GM23338 (cell line): ENCODE data around the gene CUX1. TPM values are rescaled to one million over a fixed set of nuclear protein-coding genes. Genes with fewer than 3 reads are reported as not detected.

Experiments
- ATAC-seq: fragments of 200-7000 bp; cut with Tn5 transposase; 3 replicates; pipeline ENCODE4 v1.9.1; 2020
- DNase-seq: peaks from one replicate; pipeline ENCODE4 v3.0.0-alpha.2; 2015; ENCODE audit warnings: low spot score
- H2AFZ ChIP-seq: fragments of 200-600 bp; sonication (generic); 2 replicates; pipeline ENCODE4 v1.8.0; 2016; ENCODE audit warnings: antibody characterized with exemption, mild to moderate bottlenecking, moderate library complexity
- H3F3A ChIP-seq: fragments of 200-600 bp; sonication (generic); replicated peaks from 2 replicates; pipeline ENCODE4 v1.8.0; 2017; ENCODE audit warnings: antibody characterized with exemption, mixed run types, low read depth
- H3K27ac ChIP-seq: fragments of 200-600 bp; sonication (generic); 2 replicates; pipeline ENCODE4 v1.6.1; 2016; ENCODE audit warnings: low read depth
- H3K27me3 ChIP-seq: fragments of 200-600 bp; sonication (generic); 2 replicates; pipeline ENCODE4 v1.8.0; 2016; ENCODE audit warnings: mild to moderate bottlenecking, mixed run types, moderate library complexity; ENCODE audit not compliant: insufficient read depth
- H3K36me3 ChIP-seq: fragments of 200-600 bp; sonication (generic); 2 replicates; pipeline ENCODE4 v1.8.0; 2016; ENCODE audit warnings: mild to moderate bottlenecking; ENCODE audit not compliant: insufficient read depth
- H3K4me1 ChIP-seq: fragments of 200-600 bp; sonication (generic); 2 replicates; pipeline ENCODE4 v1.8.0; 2016; ENCODE audit warnings: mild to moderate bottlenecking, moderate library complexity; ENCODE audit not compliant: insufficient read depth
- H3K4me2 ChIP-seq: fragments of 200-600 bp; sonication (generic); 2 replicates; pipeline ENCODE4 v1.7.1; 2017; ENCODE audit warnings: mixed run types
- H3K4me3 ChIP-seq: fragments of 200-600 bp; sonication (generic); 2 replicates; pipeline ENCODE4 v1.6.1; 2016; ENCODE audit warnings: mixed run types
- H3K79me2 ChIP-seq: fragments of 200-600 bp; sonication (generic); replicated peaks from 2 replicates; pipeline ENCODE4 v1.8.0; 2017; ENCODE audit warnings: mild to moderate bottlenecking; ENCODE audit not compliant: insufficient read depth
- H3K9me2 ChIP-seq: fragments of 200-600 bp; sonication (generic); 2 replicates; pipeline ENCODE4 v1.8.0; 2017; ENCODE audit not compliant: insufficient read depth
- H4K20me1 ChIP-seq: fragments of 200-600 bp; sonication (generic); replicated peaks from 2 replicates; pipeline ENCODE4 v1.8.0; 2017; ENCODE audit warnings: mild to moderate bottlenecking; ENCODE audit not compliant: insufficient read depth
- H3K27ac Mint-ChIP-seq: 2 replicates; pipeline ENCODE4 v1.8.0; 2020; ENCODE audit warnings: inconsistent platforms, mild to moderate bottlenecking, moderate library complexity, mixed read lengths
- H3K27me3 Mint-ChIP-seq: 3 replicates; pipeline ENCODE4 v1.8.0; 2022; ENCODE audit warnings: low read depth, mild to moderate bottlenecking, moderate library complexity, mixed read lengths, inconsistent platforms; ENCODE audit not compliant: insufficient read depth, poor library complexity
- H3K36me3 Mint-ChIP-seq: 3 replicates; pipeline ENCODE4 v1.8.0; 2021; ENCODE audit warnings: low read depth, mild to moderate bottlenecking, inconsistent platforms, moderate library complexity, mixed read lengths
- H3K4me1 Mint-ChIP-seq: 3 replicates; pipeline ENCODE4 v1.8.0; 2020; ENCODE audit warnings: mild to moderate bottlenecking, inconsistent platforms, mixed read lengths
- H3K4me3 Mint-ChIP-seq: 3 replicates; pipeline ENCODE4 v1.8.0; 2021; ENCODE audit warnings: moderate library complexity, mild to moderate bottlenecking, inconsistent platforms, mixed read lengths
- H3K9me3 Mint-ChIP-seq: 3 replicates; pipeline ENCODE4 v1.8.0; 2020; ENCODE audit warnings: moderate library complexity, mild to moderate bottlenecking, inconsistent platforms, mixed read lengths
- EZH2 ChIP-seq: fragments of 200-600 bp; sonication (generic); IDR thresholded peaks from one replicate; pipeline ENCODE4 v1.8.0; 2017; ENCODE audit warnings: antibody characterized with exemption, mild to moderate bottlenecking, low read depth; ENCODE audit not compliant: unreplicated experiment
- EZH2phosphoT487 ChIP-seq: fragments of 200-600 bp; sonication (generic); IDR thresholded peaks from one replicate; pipeline ENCODE4 v1.8.1; 2018; ENCODE audit warnings: antibody characterized with exemption; ENCODE audit not compliant: unreplicated experiment
- JUNB ChIP-seq: IDR thresholded peaks from one replicate; pipeline ENCODE4 v1.6.1; 2016; ENCODE audit warnings: antibody characterized with exemption; ENCODE audit not compliant: unreplicated experiment
- NANOG ChIP-seq: IDR thresholded peaks from 2 replicates; pipeline ENCODE4 v1.6.1; 2016; ENCODE audit warnings: antibody characterized with exemption, borderline replicate concordance
- STAT1 ChIP-seq: IDR thresholded peaks from one replicate; pipeline ENCODE4 v1.6.1; 2016; ENCODE audit warnings: antibody characterized with exemption; ENCODE audit not compliant: unreplicated experiment
- ZNF331 ChIP-seq: fragments of 250-450 bp; sonication (Bioruptor Pico); IDR thresholded peaks from 2 replicates; pipeline ENCODE4 v1.5.0; 2020; ENCODE audit warnings: low read depth, mild to moderate bottlenecking, moderate library complexity
- polyA plus RNA-seq: library from polyadenylated mRNA; unstranded; fragments of >200 nt; fragmentation: Nextera tagmentation; extraction: Ambion mirVana; gene quantifications from 2 replicates; pipeline ENCODE4 v1.2.1, GENCODE V29; 2016
- total RNA-seq: library from RNA; depleted of rRNA; stranded (reverse); fragments of >200 nt; shearing (Covaris generic); gene quantifications from 2 replicates; pipeline ENCODE4 v1.2.3, GENCODE V29; 2014
- TF ChIP-seq, protein P1 (sequence below), 2 experiments: fragments of 200-600 bp in 1 of 2; sonication (generic) in 1 of 2; conservative IDR thresholded peaks; 2 replicates each; pipeline versions ENCODE4 v1.5.1 to v1.6.1; 2016 to 2017; ENCODE audit warnings: antibody characterized with exemption in 2 of 2, low read depth in 2 of 2, mild to moderate bottlenecking in 2 of 2, moderate library complexity in 1 of 2

CUX1 gene
- total and polyA plus RNA-seq, 2 experiments from 2014 or later: 49.9 to 64.0 TPM

DNA sequence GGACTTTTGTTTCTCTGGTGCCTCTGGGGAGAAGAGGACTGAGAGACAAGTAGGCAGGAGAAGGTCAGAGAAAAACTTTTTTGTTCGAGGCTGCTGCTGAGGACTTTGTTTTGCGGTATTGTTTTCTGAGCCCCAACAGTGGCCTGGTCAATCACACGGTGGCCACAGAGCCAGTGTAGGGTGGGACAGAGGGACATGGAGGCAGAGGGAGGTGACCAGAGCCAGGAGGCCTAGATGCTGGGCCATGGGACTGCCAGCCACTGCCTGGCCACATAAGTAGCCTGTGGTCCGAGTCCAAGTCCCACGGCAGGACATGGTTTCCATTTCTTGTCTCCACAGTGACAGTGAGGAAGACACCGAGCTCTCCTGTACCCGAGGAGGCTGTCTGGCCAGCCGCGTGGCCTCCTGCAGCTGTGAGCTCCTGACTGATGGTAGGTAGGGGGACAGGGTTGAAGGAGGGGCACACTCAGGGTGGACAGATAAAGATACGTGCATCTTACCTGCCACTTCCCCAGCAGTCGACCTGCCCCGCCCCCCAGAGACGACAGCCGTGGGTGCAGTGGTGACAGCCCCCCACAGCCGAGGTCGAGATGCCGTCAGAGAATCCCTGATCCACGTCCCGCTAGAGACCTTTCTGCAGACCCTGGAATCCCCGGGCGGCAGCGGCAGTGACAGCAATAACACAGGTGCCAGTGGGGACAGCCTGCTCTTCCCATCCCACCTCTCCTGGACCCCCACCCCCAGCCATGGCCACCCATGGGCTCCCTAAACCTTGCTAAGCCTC lies 496.8 kb downstream of the CUX1 start:
- ATAC-seq: no peak
- Histone ChIP-seq H3K27me3 (no peaks in the 10 kb centered on the region), H3K79me2 (no peaks in the 10 kb centered on the region), H4K20me1 (no peaks in the 10 kb centered on the region), H3K4me2 (no peak overlapping the region), H3K4me3 (no peak overlapping the region), H3F3A (no peaks in the 10 kb centered on the region), H2AFZ (no peak overlapping the region), H3K4me1 (no peaks in the 10 kb centered on the region; the same call in 1 of the 2 replicates), H3K9me2 (no peaks in the 10 kb centered on the region), H3K27ac (peak overlapping the region; percentile 55; the same call in 1 of the 2 replicates), H3K36me3 (no peaks in the 10 kb centered on the region)
- H3K4me1 Mint-ChIP-seq: peaks cover 12% of the 10 kb centered on the region; the same call in 2 of the 3 replicates
- no peak overlapping the region for H3K27ac Mint-ChIP-seq
- H3K9me3 Mint-ChIP-seq: no peaks in the 10 kb centered on the region
- no peak for DNase-seq
- no peak overlapping the region for H3K4me3 Mint-ChIP-seq
- peaks cover 12% of the 10 kb centered on the region for H3K27me3 Mint-ChIP-seq
- H3K36me3 Mint-ChIP-seq: peaks cover 23% of the 10 kb centered on the region
- no peak for TF ChIP-seq JUNB
- TF ChIP-seq STAT1: no peak
- no peak for TF ChIP-seq EZH2phosphoT487
- TF ChIP-seq EZH2: no peak
- no peak for TF ChIP-seq ZNF331

DNA sequence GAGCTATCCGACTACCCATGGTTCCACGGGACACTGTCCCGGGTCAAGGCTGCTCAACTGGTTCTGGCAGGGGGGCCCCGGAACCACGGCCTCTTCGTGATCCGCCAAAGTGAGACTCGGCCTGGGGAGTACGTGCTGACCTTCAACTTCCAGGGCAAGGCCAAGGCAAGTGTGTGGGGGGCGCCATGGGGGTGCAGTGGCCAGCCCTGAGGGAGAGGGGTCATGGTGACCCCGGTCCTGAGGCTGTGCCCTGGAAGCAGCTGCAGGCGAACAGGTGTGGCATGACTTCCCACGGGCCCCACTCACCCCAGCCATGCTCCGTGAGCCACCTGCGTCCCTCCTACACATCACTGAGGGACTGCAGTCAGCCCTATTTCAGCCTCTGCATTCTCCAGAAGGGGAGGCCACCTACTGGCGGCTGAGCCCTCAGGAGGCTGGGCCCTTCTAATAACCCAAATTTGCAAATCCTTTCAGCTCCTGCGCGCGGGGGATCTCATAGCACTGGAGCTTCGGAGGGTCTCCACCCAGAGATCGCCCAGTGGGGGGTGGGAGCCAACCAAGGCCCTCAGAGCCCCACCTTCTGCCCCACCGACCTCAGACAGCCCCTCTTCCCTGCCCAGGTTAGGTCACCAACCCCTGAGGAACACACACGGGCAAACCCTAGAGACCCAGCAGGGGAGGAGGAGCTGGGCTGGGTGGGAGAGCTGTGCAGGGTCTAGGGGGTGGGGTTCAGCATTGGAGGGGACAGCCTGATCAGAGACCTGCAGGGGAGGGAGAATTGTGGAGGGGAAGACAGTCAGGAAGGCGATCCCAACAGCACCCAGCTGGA lies 500.0 kb downstream of the CUX1 start:
- no peaks in the 10 kb centered on the region for H3K9me3 Mint-ChIP-seq
- 0 out of 2 replicates have a peak, but pooled peaks cover 3% of the 10 kb centered on the region for H3F3A ChIP-seq
- TF ChIP-seq, protein P1, sequence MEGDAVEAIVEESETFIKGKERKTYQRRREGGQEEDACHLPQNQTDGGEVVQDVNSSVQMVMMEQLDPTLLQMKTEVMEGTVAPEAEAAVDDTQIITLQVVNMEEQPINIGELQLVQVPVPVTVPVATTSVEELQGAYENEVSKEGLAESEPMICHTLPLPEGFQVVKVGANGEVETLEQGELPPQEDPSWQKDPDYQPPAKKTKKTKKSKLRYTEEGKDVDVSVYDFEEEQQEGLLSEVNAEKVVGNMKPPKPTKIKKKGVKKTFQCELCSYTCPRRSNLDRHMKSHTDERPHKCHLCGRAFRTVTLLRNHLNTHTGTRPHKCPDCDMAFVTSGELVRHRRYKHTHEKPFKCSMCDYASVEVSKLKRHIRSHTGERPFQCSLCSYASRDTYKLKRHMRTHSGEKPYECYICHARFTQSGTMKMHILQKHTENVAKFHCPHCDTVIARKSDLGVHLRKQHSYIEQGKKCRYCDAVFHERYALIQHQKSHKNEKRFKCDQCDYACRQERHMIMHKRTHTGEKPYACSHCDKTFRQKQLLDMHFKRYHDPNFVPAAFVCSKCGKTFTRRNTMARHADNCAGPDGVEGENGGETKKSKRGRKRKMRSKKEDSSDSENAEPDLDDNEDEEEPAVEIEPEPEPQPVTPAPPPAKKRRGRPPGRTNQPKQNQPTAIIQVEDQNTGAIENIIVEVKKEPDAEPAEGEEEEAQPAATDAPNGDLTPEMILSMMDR (conservative IDR thresholded peaks at IDR 0.05; ENCODE audit: low read depth in 2 of 2): peak; percentile 15 to 51; a peak in 2 of 4 replicates
- TF ChIP-seq ZNF331: no peak
- no peak for TF ChIP-seq NANOG
- H3K27ac Mint-ChIP-seq: no peak overlapping the region; the same call in 1 of the 2 replicates
- peaks cover 16% of the 10 kb centered on the region for H3K27me3 Mint-ChIP-seq
- H2AFZ ChIP-seq: no peak overlapping the region
- peaks cover 3% of the 10 kb centered on the region; the same call in 1 of the 2 replicates for H3K4me1 ChIP-seq
- H3K4me1 Mint-ChIP-seq: peaks cover 14% of the 10 kb centered on the region; the same call in 2 of the 3 replicates
- DNase-seq (peak; percentile 43), ATAC-seq (peak; percentile 47)
- no peaks in the 10 kb centered on the region for H3K9me2 ChIP-seq
- no peaks in the 10 kb centered on the region for H3K36me3 ChIP-seq
- no peak overlapping the region for H3K27ac ChIP-seq
- no peak overlapping the region for H3K4me3 Mint-ChIP-seq
- peaks cover 16% of the 10 kb centered on the region for H3K36me3 Mint-ChIP-seq
- H3K79me2 ChIP-seq: no peaks in the 10 kb centered on the region
- H3K27me3 ChIP-seq: no peaks in the 10 kb centered on the region
- H3K4me3 ChIP-seq: no peak overlapping the region
- H3K4me2 ChIP-seq: no peak overlapping the region
- H4K20me1 ChIP-seq: no peaks in the 10 kb centered on the region
